A673 (cell line): ENCODE measurements around the gene TRIM65. TPM values are rescaled to one million over a fixed set of nuclear protein-coding genes. Genes with fewer than 3 reads are reported as not detected.
"Not testable (repeated sequence)": the region's sequence is repeated elsewhere in the genome, so short reads cannot be mapped to it uniquely, and the experiment has no call there.

Experiments
- BruUV-seq: library from RNA; stranded (reverse); fragments of 400-500 nt; replicated peaks from 2 replicates; lab custom pipeline; 2021; lab: Mats Ljungman, UMichigan
- CTCF ChIA-PET: fragments of 300-600 bp; sonication (Branson Sonifier 250); formaldehyde crosslinking; loops from one replicate; lab custom pipeline; 2022; ENCODE audit warnings: antibody characterized with exemption; lab: Charles Lee
- POLR2A ChIA-PET: fragments of 300-600 bp; sonication (Branson Sonifier 250); formaldehyde crosslinking; loops from one replicate; lab custom pipeline; 2022; ENCODE audit warnings: antibody characterized with exemption; ENCODE audit not compliant: low non-redundant PET; lab: Charles Lee
- DNase-seq: peaks from one replicate; pipeline ENCODE4 v3.0.0-alpha.2; 2015; ENCODE audit warnings: low spot score
- H3K27ac ChIP-seq: fragments of 200-600 bp; sonication (generic); 2 replicates; pipeline ENCODE4 v1.5.1; 2016; ENCODE audit warnings: mixed run types, low read depth, mild to moderate bottlenecking, mixed read lengths, antibody characterized with exemption, low read length; ENCODE audit not compliant: poor library complexity, severe bottlenecking
- H3K27me3 ChIP-seq: fragments of 200-600 bp; sonication (generic); replicated peaks from 2 replicates; pipeline ENCODE4 v1.6.1; 2017; ENCODE audit warnings: mixed run types, low read depth, mild to moderate bottlenecking, mixed read lengths, antibody characterized with exemption, low read length; ENCODE audit not compliant: insufficient read depth, poor library complexity
- H3K36me3 ChIP-seq: fragments of 200-600 bp; sonication (generic); 2 replicates; pipeline ENCODE4 v1.6.1; 2016; ENCODE audit warnings: mixed run types, mild to moderate bottlenecking, mixed read lengths, antibody characterized with exemption, low read length; ENCODE audit not compliant: insufficient read depth, poor library complexity, severe bottlenecking
- H3K4me1 ChIP-seq: fragments of 200-600 bp; sonication (generic); 2 replicates; pipeline ENCODE4 v1.6.1; 2017; ENCODE audit warnings: mixed run types, mild to moderate bottlenecking, mixed read lengths, antibody characterized with exemption, low read length; ENCODE audit not compliant: insufficient read depth, poor library complexity, severe bottlenecking
- H3K4me3 ChIP-seq: fragments of 200-600 bp; sonication (generic); 2 replicates; pipeline ENCODE4 v1.5.1; 2016; ENCODE audit warnings: low read depth, mixed run types, mild to moderate bottlenecking, mixed read lengths, low read length; ENCODE audit not compliant: poor library complexity, severe bottlenecking
- H3K9me3 ChIP-seq: fragments of 200-600 bp; sonication (generic); 2 replicates; pipeline ENCODE4 v1.6.1; 2016; ENCODE audit warnings: mixed run types, low read depth, mild to moderate bottlenecking, mixed read lengths, antibody characterized with exemption, low read length; ENCODE audit not compliant: poor library complexity, severe bottlenecking
- EZH2 ChIP-seq: fragments of 200-600 bp; sonication (generic); IDR thresholded peaks from 2 replicates; pipeline ENCODE4 v1.6.1; 2017; ENCODE audit warnings: borderline replicate concordance, low read depth, mild to moderate bottlenecking, mixed read lengths, antibody characterized with exemption, low read length; ENCODE audit not compliant: poor library complexity, severe bottlenecking
- intact Hi-C: fragments of 100-400 bp; cut with micrococcal nuclease; formaldehyde crosslinking; loops from one replicate; pipeline ENCODE4 v1.10.0; 2022; ENCODE audit not compliant: unreplicated experiment
- total RNA-seq: library from RNA; stranded (reverse); gene quantifications from 2 replicates; pipeline ENCODE4 v1.2.3, GENCODE V29; 2021
- TF ChIP-seq, protein P1 (sequence below): fragments of 300-800, 200-600 bp; sonication (generic); conservative IDR thresholded peaks from 2 replicates; pipeline ENCODE4 v1.5.1; 2017; ENCODE audit warnings: low read depth, mild to moderate bottlenecking, antibody characterized with exemption, low read length, moderate library complexity, mixed read lengths

TRIM65 gene
- total RNA-seq, 1 experiment from 2014 or later: 47.9 TPM

DNA sequence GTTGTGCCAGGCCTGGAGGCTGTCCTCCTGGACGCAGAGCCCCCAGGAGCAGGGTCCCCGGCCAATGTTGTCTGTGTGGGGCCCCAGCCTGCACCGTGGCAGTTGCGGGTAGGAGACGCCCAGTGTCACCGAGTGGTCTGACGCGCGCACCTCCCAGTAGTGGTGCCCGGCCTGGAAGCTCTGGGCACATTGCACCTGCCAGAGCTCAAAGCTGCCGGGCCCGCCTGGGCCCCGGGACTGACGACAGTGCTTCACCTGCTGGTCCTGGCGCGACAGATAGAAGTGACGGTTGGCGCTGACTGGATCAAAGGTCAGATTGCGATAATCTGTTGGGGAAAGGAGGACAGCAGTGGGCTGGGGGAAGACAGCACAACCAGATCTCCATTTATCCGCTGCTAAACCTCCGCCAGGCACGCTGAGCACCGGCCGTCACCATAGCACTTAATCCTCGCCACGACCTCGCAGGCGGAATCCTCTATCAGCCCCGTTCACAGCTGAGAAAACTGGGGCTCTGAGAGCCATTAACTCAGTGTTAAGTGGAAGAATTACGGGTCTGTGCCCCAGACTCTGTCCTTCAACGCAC lies 5.6 kb downstream of the TRIM65 start:
- Histone ChIP-seq H3K27me3 (no peaks in the 10 kb centered on the region), H3K36me3 (peaks cover 21% of the 10 kb centered on the region), H3K9me3 (no peaks in the 10 kb centered on the region), H3K4me1 (peaks cover 10% of the 10 kb centered on the region), H3K27ac (no peak overlapping the region), H3K4me3 (no peak overlapping the region)
- no TSS peak for BruUV-seq
- POLR2A ChIA-PET: no interaction called here
- CTCF ChIA-PET: no interaction called here
- TF ChIP-seq EZH2: no peak
- TF ChIP-seq, protein P1, sequence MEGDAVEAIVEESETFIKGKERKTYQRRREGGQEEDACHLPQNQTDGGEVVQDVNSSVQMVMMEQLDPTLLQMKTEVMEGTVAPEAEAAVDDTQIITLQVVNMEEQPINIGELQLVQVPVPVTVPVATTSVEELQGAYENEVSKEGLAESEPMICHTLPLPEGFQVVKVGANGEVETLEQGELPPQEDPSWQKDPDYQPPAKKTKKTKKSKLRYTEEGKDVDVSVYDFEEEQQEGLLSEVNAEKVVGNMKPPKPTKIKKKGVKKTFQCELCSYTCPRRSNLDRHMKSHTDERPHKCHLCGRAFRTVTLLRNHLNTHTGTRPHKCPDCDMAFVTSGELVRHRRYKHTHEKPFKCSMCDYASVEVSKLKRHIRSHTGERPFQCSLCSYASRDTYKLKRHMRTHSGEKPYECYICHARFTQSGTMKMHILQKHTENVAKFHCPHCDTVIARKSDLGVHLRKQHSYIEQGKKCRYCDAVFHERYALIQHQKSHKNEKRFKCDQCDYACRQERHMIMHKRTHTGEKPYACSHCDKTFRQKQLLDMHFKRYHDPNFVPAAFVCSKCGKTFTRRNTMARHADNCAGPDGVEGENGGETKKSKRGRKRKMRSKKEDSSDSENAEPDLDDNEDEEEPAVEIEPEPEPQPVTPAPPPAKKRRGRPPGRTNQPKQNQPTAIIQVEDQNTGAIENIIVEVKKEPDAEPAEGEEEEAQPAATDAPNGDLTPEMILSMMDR: no peak
- intact Hi-C loops: no loop called here
- DNase-seq: no peak

DNA sequence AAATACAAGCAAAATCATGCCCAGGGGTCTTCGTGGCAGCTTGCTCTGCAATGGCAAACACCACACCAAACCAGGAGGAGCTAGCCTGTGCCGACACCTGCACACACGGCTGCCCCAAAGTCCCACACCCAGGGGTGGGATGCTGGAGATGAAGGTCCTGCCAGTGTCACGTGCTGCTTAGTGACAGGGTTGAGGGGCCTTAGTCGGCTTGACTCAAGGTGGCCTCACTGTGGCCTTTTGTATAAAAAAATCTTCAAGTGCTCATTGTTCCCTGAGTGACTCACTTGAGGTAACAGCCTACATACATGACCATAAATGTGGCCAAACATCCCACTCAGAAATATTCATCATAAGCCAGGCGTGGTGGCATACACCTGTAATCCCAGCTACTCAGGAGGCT lies 7.3 kb downstream of the TRIM65 start:
- DNase-seq: no peak
- H3K4me1 ChIP-seq: no peaks in the 10 kb centered on the region
- ChIA-PET POLR2A (no interaction called here), CTCF (no interaction called here)
- no peak overlapping the region for H3K4me3 ChIP-seq
- H3K9me3 ChIP-seq: no peaks in the 10 kb centered on the region
- H3K36me3 ChIP-seq: peaks cover 21% of the 10 kb centered on the region
- intact Hi-C loops: no loop called here
- TF ChIP-seq EZH2: no peak
- TF ChIP-seq, protein P1: no peak
- no TSS peak for BruUV-seq
- no peaks in the 10 kb centered on the region for H3K27me3 ChIP-seq
- H3K27ac ChIP-seq: no peak overlapping the region

DNA sequence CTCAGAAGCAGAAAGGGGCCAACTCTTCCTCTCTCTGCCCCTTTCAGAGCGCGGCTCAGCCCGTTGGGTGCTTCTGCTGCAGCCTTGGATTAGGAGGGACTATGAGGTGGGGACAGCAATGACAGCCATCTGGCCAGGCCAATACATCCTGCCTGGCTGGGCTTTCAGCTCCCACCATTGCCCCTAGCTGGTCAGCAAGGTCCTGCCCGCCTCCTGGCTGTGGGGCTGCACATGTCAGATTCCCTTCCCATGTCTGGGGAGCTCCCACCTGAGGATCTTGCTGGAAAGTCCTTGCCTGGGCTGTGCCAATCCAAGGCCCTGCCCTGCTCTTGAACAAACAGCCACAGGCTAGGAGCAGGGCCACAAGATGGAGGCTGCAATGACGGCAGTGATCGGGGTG lies 8.3 kb downstream of the TRIM65 start:
- peaks cover 21% of the 10 kb centered on the region for H3K36me3 ChIP-seq
- H3K4me1 ChIP-seq: no peaks in the 10 kb centered on the region
- no peak overlapping the region for H3K4me3 ChIP-seq
- ChIA-PET POLR2A (no interaction called here), CTCF (interaction anchor here (0.6 kb wide), 1 partner anchor 117 kb away, joined by 11 read pairs; no protein-coding TSS in a partner anchor)
- no peak for DNase-seq
- BruUV-seq: no TSS peak
- no peaks in the 10 kb centered on the region for H3K9me3 ChIP-seq
- intact Hi-C loops: no loop called here
- TF ChIP-seq, protein P1: no peak
- no peak for TF ChIP-seq EZH2
- H3K27me3 ChIP-seq: no peaks in the 10 kb centered on the region
- H3K27ac ChIP-seq: no peak overlapping the region

DNA sequence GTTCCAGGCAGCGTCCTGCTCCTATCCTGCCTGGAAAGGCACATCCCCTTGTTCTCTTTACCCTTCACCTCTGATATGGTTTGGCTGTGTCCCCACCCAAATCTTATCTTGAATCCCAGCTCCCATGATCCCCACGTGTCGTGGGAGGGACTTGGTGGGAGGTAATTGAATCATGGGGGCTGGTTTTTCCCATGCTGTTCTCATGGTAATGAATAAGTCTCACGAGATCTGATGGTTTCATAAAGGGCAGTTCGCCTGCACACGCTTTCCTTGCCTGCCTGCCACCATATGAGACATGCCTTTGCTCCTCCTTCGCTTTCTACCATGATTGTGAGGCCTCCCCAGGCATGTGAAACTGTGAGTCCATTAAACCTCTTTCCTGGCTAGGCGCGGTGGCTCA lies 10.9 kb downstream of the TRIM65 start:
- CTCF ChIA-PET, H3K36me3 ChIP-seq, intact Hi-C loops, H3K9me3 ChIP-seq, H3K27ac ChIP-seq, H3K4me1 ChIP-seq, H3K4me3 ChIP-seq, POLR2A ChIA-PET, BruUV-seq, H3K27me3 ChIP-seq, DNase-seq: not testable (repeated sequence)
